Hematopoietic multipotent progenitor cell (in vitro differentiated cells): ENCODE results near the gene ITGB3. TPM values are rescaled to one million over a fixed set of nuclear protein-coding genes. Genes with fewer than 3 reads are reported as not detected.

Experiments
- DNase-seq, 3 donors: peaks; one replicate each; pipeline ENCODE4 v3.0.0-alpha.2; 2011 to 2015; ENCODE audit warnings: low read depth in 2 of 3, low spot score in 2 of 3
- small RNA-seq: library from RNA; depleted of rRNA; stranded (forward); fragments of <200 nt; gene quantifications from one replicate; pipeline ENCODE3, GENCODE V24; 2012
- total RNA-seq: library from RNA; depleted of rRNA; stranded (reverse); fragments of >200 nt; gene quantifications from one replicate; pipeline ENCODE4 v1.2.3, GENCODE V29; 2012

ITGB3 gene
- total RNA-seq, 1 donor = 7.8 TPM

DNA sequence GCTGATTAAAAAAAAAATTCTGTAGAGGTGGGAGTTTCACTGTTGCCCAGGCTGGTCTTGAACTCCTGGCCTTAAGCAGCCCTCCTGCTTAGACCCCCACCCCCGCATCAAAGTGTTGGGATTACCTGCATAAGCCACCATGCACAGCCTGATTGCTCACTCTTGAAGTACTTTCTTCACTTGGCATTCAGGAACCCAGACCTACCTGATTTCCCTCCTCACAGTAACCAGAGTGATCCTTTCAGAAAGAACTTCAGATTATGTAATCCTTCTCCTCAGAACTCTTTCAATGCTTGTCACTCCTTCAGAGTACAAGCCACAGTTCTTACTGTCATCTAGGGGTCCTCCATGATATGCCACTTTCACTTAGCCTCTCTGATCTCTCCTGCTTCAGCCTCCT lies 71.5 kb downstream of the ITGB3 start:
- DNase-seq = no peak

DNA sequence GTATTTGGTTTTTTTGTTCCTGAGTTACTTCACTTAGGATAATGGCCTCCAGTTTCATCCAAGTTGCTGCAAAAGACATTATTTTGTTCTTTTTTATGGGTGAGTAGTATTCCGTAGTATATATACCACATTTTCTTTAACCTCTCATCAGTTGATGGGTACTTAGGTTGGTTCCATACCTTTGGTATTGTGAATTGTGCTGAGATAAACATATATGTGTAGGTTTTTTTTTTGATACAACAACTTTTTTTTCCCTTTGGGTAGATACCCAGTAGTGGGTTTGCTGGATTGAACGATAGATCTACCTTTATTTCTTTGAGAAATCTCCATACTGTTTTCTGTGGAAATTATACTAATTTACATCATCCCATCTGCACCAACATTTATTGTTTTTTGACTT lies 76.9 kb downstream of the ITGB3 start:
- DNase-seq = no peak

DNA sequence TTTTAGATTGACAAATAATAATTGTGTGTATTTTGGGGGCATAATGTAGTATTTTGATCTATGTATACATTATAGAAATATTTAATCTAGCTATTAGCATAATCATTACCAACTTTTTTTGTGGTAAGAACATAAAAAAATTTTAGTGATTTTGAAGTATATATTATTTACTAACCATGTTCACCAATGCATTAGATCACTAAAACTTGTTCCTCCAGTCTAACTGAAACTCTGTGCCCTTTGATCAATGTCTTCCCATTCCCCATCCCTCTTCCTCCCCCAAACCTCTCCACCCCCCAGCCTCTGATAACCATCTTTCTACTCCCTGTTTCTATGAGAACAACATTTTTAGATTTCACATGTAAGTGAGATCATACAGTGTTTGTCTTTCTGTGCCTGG lies 78.7 kb downstream of the ITGB3 start:
- DNase-seq = no peak

DNA sequence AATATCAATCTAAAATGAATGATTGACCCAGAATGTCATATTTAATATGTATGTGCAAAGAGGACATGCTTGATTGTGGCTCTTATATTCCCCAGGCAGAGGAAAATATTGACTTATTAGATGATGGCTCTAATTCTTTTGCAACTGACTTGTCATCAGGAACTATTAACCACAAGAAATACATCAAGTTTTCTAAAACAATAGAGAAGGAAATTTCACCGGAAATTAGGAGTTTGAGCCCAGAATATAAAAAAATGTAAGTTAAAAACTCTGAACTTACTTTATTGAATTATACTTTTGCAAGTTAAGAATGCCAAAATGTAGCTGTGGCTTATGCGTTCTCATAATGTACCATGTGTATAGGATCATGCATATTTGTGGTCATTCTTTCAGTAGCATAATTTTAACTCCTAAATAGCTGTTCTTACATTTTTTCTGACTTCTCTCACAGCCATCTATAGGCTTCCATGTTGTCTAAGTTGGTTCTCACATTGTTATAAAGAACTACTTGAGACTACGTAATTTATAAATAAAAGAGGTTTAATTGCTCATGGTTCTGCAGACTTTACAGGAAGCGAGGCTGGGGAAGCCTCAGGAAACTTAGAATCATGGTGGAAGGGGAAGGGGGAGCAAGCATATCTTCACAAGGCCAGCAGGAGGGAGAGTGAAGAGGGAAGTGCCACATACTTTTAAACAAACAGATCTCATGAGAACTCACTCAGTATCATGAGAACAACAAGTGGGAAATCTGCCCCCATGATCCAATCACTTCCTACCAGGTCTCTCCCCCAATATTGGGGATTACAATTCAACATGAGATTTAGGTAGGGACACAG lies 81.7 kb downstream of the ITGB3 start:
- DNase-seq = no peak

DNA sequence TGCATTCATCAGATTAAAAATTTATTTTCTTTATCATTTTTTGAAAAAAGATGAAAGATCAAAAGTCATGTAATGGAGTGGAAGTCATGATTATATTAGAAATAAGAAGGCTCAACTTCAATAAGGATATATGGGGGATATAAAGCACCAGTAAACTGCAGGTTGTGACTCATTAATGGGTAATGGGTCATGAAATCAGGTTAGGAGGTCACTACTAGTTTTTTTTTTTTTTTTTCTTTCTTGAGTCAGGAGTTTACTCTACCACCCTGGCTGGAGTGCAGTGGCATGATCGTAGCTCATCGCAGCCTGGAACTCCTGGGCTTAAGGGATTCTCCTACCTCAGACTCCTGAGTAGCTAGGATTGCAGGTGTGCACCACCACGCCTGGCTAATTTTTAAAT lies 84.4 kb downstream of the ITGB3 start:
- no peak for DNase-seq

DNA sequence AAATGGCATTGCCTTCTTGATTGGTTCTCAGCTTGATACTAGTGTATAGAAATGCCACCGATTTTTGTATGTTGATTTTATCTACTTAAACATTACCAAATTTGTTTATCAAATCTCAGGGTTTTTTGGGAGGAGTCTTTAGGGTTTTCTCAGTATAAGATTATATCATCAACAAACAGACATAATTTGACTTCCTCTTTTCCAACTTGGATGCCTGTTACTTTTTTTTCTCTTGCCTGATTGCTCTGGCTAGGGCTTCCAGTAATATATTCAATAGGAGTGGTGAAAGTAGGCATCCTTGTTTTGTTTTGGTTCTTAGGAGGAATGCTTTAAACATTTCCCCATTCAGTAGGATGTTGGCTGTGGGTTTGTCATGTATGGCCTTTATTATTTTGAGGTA lies 99.2 kb downstream of the ITGB3 start:
- peak in 1 of 3 donors; percentile 41 for DNase-seq

DNA sequence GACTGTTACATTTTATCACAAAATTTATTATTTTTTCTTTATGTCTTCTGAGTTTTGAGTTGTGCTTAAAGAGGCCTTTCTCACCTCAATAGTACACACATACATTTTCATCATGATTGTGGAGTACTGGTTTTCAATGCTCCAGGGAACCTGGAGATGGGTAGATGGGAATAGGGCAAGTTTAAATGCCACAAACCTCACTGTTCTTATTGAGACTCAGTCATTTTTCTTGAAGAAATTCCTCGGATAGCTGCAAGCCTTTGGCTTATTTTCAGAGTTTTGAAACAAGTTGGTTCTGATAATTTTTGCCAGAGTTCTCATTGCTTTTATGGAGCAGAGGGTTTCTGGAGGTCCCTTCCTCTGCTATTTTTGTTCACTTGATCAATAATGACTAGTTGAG lies 105.0 kb downstream of the ITGB3 start:
- no peak for DNase-seq

Small RNA genes lying within 50 kb of the gene (small RNA-seq; reads per million reads assigned to genes)
- gene RNU7-186P = not detected

Other genes starting within 250 kb of the ITGB3 start
- gene CDC27, start 64.5 kb upstream of the ITGB3 start, total RNA-seq = 37.2 TPM
- gene MYL4, start 44.5 kb upstream of the ITGB3 start, total RNA-seq = 0.27 TPM
- 2.2 TPM for gene EFCAB13, start 70.1 kb downstream of the ITGB3 start, total RNA-seq